Stimulated activated CD8-positive, alpha-beta memory T cell treated with anti-CD3 and anti-CD28 coated beads, Interleukin-7, amount 100 ng/mL, for 4 hours (primary cell): ENCODE results near the gene MT1HL1.

Source experiments
- DNase-seq, 2 donors: peaks; one replicate each; pipeline ENCODE4 v3.0.0-alpha.2; 2020; ENCODE audit warnings: low read depth in 2 of 2

MT1HL1 gene

GRCh38 chr1:237004116-237004515, at the start of gene MT1HL1:
Gene MT1HL1, minus strand, starts transcription at chr1:237004441. Its CDS starts 69 bp downstream, at chr1:237004372.
- DNase-seq: no peak

GRCh38 chr1:237050915-237051314, 46.7 kb upstream of the MT1HL1 start:
- DNase-seq: no peak

- DNase-seq: no peak
These were observed 45.9 kb upstream of the MT1HL1 start for GRCh38 chr1:237050185-237050584.

- no peak for DNase-seq
These were observed 44.6 kb upstream of the MT1HL1 start for GRCh38 chr1:237048803-237049202.

- no peak for DNase-seq
These were observed 41.2 kb upstream of the MT1HL1 start for GRCh38 chr1:237045278-237046016.

GRCh38 chr1:237043846-237044636, 39.8 kb upstream of the MT1HL1 start:
- DNase-seq: no peak

GRCh38 chr1:237042892-237043576, 38.8 kb upstream of the MT1HL1 start:
- no peak for DNase-seq

GRCh38 chr1:237042526-237042891, 38.3 kb upstream of the MT1HL1 start:
- DNase-seq: no peak

GRCh38 chr1:237041795-237042525, 37.7 kb upstream of the MT1HL1 start, which contains the start of gene RYR2:
Gene RYR2, plus strand, starts transcription at chr1:237042184. Its CDS starts 338 bp downstream, at chr1:237042522.
- no peak for DNase-seq

GRCh38 chr1:237041461-237041794, 37.2 kb upstream of the MT1HL1 start:
- DNase-seq: no peak

- DNase-seq: no peak
These were observed 36.6 kb upstream of the MT1HL1 start for GRCh38 chr1:237040823-237041222.

GRCh38 chr1:237038211-237038610, 34.0 kb upstream of the MT1HL1 start:
- DNase-seq: no peak

GRCh38 chr1:237035759-237036158, 31.5 kb upstream of the MT1HL1 start:
- no peak for DNase-seq

- DNase-seq: no peak
These were observed 29.6 kb upstream of the MT1HL1 start for GRCh38 chr1:237033804-237034203.

GRCh38 chr1:237033061-237033460, 28.8 kb upstream of the MT1HL1 start:
- DNase-seq: no peak

GRCh38 chr1:237032029-237032428, 27.8 kb upstream of the MT1HL1 start:
- no peak for DNase-seq

- DNase-seq: no peak
These were observed 27.2 kb upstream of the MT1HL1 start for GRCh38 chr1:237031480-237031879.

GRCh38 chr1:237029850-237030535, 25.8 kb upstream of the MT1HL1 start:
- no peak for DNase-seq

- no peak for DNase-seq
These were observed 25.0 kb upstream of the MT1HL1 start for GRCh38 chr1:237029240-237029639.

- DNase-seq: no peak
These were observed 21.3 kb upstream of the MT1HL1 start for GRCh38 chr1:237025358-237026074.

GRCh38 chr1:237018896-237019295, 14.7 kb upstream of the MT1HL1 start:
- no peak for DNase-seq
